SK-N-MC (cell line): Measurements from ENCODE around the gene CTF1.

Experiments
- EZH2 ChIP-seq: fragments of 200-600 bp; sonication (generic); IDR thresholded peaks from one replicate; pipeline ENCODE4 v1.6.1; 2017; ENCODE audit warnings: antibody characterized with exemption
- FOXP2 ChIP-seq: optimal IDR thresholded peaks from 2 replicates; pipeline ENCODE3; 2011; ENCODE audit warnings: mild to moderate bottlenecking, moderate library complexity; ENCODE audit not compliant: insufficient read depth; ENCODE audit errors: extremely low read length, control extremely low read depth
- POLR2AphosphoS5 ChIP-seq: IDR thresholded peaks from 2 replicates; pipeline ENCODE4 v1.6.1; 2012; ENCODE audit warnings: mild to moderate bottlenecking, low read depth, low read length, borderline replicate concordance

DNA sequence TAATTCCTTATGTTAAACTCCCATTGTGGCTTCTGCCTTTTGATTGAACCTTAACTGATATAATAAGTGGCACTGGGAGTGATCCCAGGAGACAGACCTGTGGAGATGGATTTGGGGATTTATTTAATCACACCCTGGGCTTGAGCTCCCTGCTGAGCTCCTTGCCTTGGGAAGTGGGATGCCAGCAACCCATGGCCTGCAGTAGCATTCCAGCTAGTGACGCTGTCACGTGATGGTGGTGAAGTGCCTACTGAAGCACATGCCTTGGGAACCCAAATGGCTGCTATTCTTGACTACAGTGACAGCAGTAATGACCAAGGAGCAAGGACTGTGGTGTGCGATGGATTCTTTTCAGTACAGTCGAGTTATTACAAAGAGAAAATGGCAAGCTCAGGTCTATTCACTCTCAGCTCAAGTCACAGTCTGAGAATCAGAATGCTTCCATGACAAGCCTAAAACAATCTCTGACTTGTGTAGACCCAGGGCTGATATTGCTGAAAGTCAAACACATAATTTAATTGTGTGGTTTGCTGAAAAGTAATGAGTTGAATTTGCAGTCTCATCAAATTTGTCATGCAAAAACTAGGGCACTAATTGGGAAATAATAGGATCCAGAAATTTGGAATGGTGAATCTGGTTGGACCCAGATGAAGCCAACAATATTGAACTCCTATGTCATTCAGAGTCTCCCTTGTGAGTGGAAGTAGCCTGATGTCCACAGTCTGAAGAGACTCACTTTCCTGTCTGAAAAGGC, 49.6 kb upstream of the CTF1 start:
- TF ChIP-seq POLR2AphosphoS5 (no peak), EZH2 (no peak), FOXP2 (no peak)
